Stimulated activated CD4-positive, alpha-beta T cell treated with anti-CD3 and anti-CD28 coated beads, TNF-alpha, amount 100 ng/mL, for 1 hour (primary cell): ENCODE data around the gene C4BPB.
"Not testable (repeated sequence)": the region's sequence is repeated elsewhere in the genome, so short reads cannot be mapped to it uniquely, and the experiment has no call there.

Experiments used
- DNase-seq, 3 donors: peaks; one replicate each; pipeline ENCODE4 v3.0.0-alpha.2; 2020; ENCODE audit warnings: low read depth in 3 of 3, low spot score in 1 of 3

The C4BPB gene

GRCh38 chr1:207088701-207089626 lies at the start of gene C4BPB:
TSS of gene C4BPB (plus strand) at chr1:207088860. CDS start at chr1:207089532, 672 bp downstream.
- DNase-seq: no peak

GRCh38 chr1:207039380-207040180 lies 49.1 kb upstream of the C4BPB start:
- no peak for DNase-seq

GRCh38 chr1:207040181-207040533 lies 48.5 kb upstream of the C4BPB start:
- no peak for DNase-seq

GRCh38 chr1:207041397-207041796 lies 47.3 kb upstream of the C4BPB start:
- DNase-seq: not testable (repeated sequence)

GRCh38 chr1:207045453-207045852 lies 43.2 kb upstream of the C4BPB start:
- no peak for DNase-seq

- DNase-seq: no peak
These were observed 41.2 kb upstream of the C4BPB start for GRCh38 chr1:207047505-207047904.

- no peak for DNase-seq
These were observed 40.6 kb upstream of the C4BPB start for GRCh38 chr1:207048041-207048440.

- no peak for DNase-seq
These were observed 39.6 kb upstream of the C4BPB start for GRCh38 chr1:207049054-207049453.

- no peak for DNase-seq
These were observed 39.1 kb upstream of the C4BPB start for GRCh38 chr1:207049514-207049913.

GRCh38 chr1:207049974-207050391 lies 38.7 kb upstream of the C4BPB start:
- DNase-seq: no peak

GRCh38 chr1:207050480-207051190 lies 38.0 kb upstream of the C4BPB start:
- peak; percentile 68 to 84 (median 77) for DNase-seq

GRCh38 chr1:207051191-207051943 lies 37.3 kb upstream of the C4BPB start, which contains the start of gene YOD1:
TSS of gene YOD1 (minus strand) at chr1:207051208. CDS start at chr1:207051030, 178 bp downstream.
- no peak for DNase-seq

- peak; percentile 80 to 93 (median 80) for DNase-seq
These were observed 35.5 kb upstream of the C4BPB start, which contains the start of gene PFKFB2 for GRCh38 chr1:207052911-207053769. TSS of gene PFKFB2 (plus strand) at chr1:207053275. CDS start at chr1:207054718, 1,443 bp downstream.

- DNase-seq: no peak
These were observed 34.2 kb upstream of the C4BPB start for GRCh38 chr1:207054491-207054890.

GRCh38 chr1:207055386-207056001 lies 33.2 kb upstream of the C4BPB start:
- no peak for DNase-seq

GRCh38 chr1:207056673-207057072 lies 32.0 kb upstream of the C4BPB start:
- DNase-seq: no peak

- no peak for DNase-seq
These were observed 30.4 kb upstream of the C4BPB start for GRCh38 chr1:207058252-207058651.

GRCh38 chr1:207058878-207059867 lies 29.5 kb upstream of the C4BPB start:
- no peak for DNase-seq
